ENCODE results near the gene SOWAHA.
A peak's percentile ranks its signal among the peaks of the same experiment; 100 is the strongest.

The SOWAHA gene

GRCh38 chr5:132819468-132819867 is 6.4 kb downstream of the SOWAHA start:
- TF ChIP-seq MAX (IDR thresholded peaks at IDR 0.05; ENCODE audit: low read depth, low read length): no peak
- TF ChIP-seq CTCF (IDR thresholded peaks at IDR 0.05; ENCODE audit: low read depth, low read length): no peak
- no peak for TF ChIP-seq MYC (IDR thresholded peaks at IDR 0.05; ENCODE audit: low read depth, low read length)
- no peak for TF ChIP-seq POLR2A (IDR thresholded peaks at IDR 0.05; ENCODE audit: extremely low read depth, insufficient read length)
- no peak for DNase-seq (ENCODE audit: low read depth)
- H3K4me3 ChIP-seq (ENCODE audit: low read depth, low read length): no peak overlapping the region

GRCh38 chr5:132820162-132820754 is 7.2 kb downstream of the SOWAHA start:
- H3K4me3 ChIP-seq (ENCODE audit: low read depth, low read length): no peak overlapping the region
- peak; percentile 90 for DNase-seq (ENCODE audit: low read depth)
- TF ChIP-seq CTCF (IDR thresholded peaks at IDR 0.05; ENCODE audit: low read depth, low read length): peak; percentile 75
- peak; percentile 7; the same call in 1 of the 2 replicates for TF ChIP-seq MYC (IDR thresholded peaks at IDR 0.05; ENCODE audit: low read depth, low read length)
- TF ChIP-seq MAX (IDR thresholded peaks at IDR 0.05; ENCODE audit: low read depth, low read length): no peak

GRCh38 chr5:132821350-132821749 is 8.2 kb downstream of the SOWAHA start:
- no peak for TF ChIP-seq MYC (IDR thresholded peaks at IDR 0.05; ENCODE audit: low read depth, low read length)
- TF ChIP-seq CTCF (IDR thresholded peaks at IDR 0.05; ENCODE audit: low read depth, low read length): no peak
- TF ChIP-seq MAX (IDR thresholded peaks at IDR 0.05; ENCODE audit: low read depth, low read length): no peak
- TF ChIP-seq POLR2A (IDR thresholded peaks at IDR 0.05; ENCODE audit: extremely low read depth, insufficient read length): no peak
- no peak overlapping the region for H3K4me3 ChIP-seq (ENCODE audit: low read depth, low read length)
- DNase-seq (ENCODE audit: low read depth): no peak

- H3K4me3 ChIP-seq (ENCODE audit: low read depth, low read length): no peak overlapping the region
- no peak for TF ChIP-seq CTCF (IDR thresholded peaks at IDR 0.05; ENCODE audit: low read depth, low read length)
- TF ChIP-seq POLR2A (IDR thresholded peaks at IDR 0.05; ENCODE audit: extremely low read depth, insufficient read length): no peak
- no peak for TF ChIP-seq MAX (IDR thresholded peaks at IDR 0.05; ENCODE audit: low read depth, low read length)
- no peak for TF ChIP-seq MYC (IDR thresholded peaks at IDR 0.05; ENCODE audit: low read depth, low read length)
- DNase-seq (ENCODE audit: low read depth): no peak
These were observed 8.7 kb downstream of the SOWAHA start for GRCh38 chr5:132821791-132822190.

- DNase-seq (ENCODE audit: low read depth): no peak
- H3K4me3 ChIP-seq (ENCODE audit: low read depth, low read length): no peak overlapping the region
- no peak for TF ChIP-seq MYC (IDR thresholded peaks at IDR 0.05; ENCODE audit: low read depth, low read length)
- TF ChIP-seq POLR2A (IDR thresholded peaks at IDR 0.05; ENCODE audit: extremely low read depth, insufficient read length): no peak
- TF ChIP-seq CTCF (IDR thresholded peaks at IDR 0.05; ENCODE audit: low read depth, low read length): no peak
These were observed 9.8 kb downstream of the SOWAHA start for GRCh38 chr5:132822650-132823480.

Data from NB4 (cell line).